Right ventricle myocardium inferior (tissue), 1 donor: Measurements from ENCODE around the gene COA1. TPM values are rescaled to one million over a fixed set of nuclear protein-coding genes. Genes with fewer than 3 reads are reported as not detected.
"Not testable (repeated sequence)": the region's sequence is repeated elsewhere in the genome, so short reads cannot be mapped to it uniquely, and the experiment has no call there.

Source experiments
- ATAC-seq: fragments of 200-7000 bp; cut with Tn5 transposase; one replicate; pipeline ENCODE4 v1.9.1; 2020; ENCODE audit warnings: mild to moderate bottlenecking, moderate library complexity
- DNase-seq: peaks from one replicate; pipeline ENCODE4 v3.0.0; 2021; ENCODE audit errors: missing footprints
- intact Hi-C: fragments of 100-400 bp; cut with DNase I; formaldehyde crosslinking; loops from one replicate; pipeline ENCODE4 v1.11.0; 2022
- total RNA-seq: library from RNA; stranded (reverse); fragmentation: NEBNext Ultra II Directional; extraction: Animal tissue kit (Norgen Biotek cat#: 25700); gene quantifications from one replicate; pipeline ENCODE4 v1.2.1, GENCODE V29; 2021
- donor health status: DM: no; HTN: yes; CAD: no; lungs with severe emphysema.

Gene COA1
- total RNA-seq, 1 donor from 2014 or later, result 66.7 TPM

DNA sequence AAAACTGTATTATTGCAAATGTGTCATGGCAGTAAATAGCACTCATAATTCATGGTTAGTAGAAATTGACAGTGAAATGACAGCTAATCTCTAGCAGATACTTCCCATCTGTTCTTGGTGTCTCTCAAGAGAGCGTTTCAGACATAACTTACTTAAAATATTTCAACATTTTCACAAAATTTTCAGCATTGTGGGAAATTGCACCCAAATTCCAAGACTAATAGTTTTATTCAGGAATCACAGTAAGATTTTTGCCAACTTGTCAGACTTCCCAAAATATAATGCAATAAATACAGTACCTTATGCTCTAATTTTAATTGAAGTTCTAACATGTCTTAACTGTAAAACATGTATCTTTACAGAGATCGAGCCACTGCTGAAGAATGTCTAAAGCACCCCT is 105.2 kb downstream of the COA1 start:
- DNase-seq (no peak), ATAC-seq (no peak)
- intact Hi-C loops, result no loop called here

DNA sequence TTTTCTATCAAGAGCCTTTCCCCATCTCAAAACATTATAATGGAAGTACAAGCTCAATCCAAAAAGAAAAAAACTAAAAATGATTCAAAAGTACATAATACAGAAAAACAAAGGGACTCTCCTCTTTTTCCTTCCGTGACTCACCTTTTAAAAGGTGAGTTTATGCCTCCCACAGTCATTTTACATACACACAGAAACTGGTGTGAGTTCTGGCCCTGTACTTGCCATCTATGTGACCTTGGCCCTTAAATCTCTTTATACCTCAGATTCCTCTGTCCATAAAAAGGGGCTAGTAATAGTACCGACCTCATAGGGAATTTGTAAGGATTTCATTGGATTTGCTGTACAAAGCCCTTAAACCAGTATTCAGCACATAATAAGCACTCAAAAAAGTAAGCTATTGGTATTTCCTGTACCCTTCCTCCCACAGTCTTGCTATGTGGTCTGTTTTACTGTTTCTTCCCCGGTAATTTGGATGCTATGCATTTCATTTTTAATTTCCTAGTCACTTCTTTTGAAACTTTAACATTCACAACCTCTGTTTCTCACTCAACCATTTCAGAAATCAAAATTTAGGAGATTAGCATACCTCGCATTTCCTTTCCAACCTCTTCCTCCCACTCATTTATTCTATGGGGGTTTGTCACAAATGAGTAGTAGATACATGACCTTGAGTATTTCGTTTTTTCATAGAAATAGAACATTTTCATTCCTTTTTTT is 107.4 kb downstream of the COA1 start:
- ATAC-seq (no peak), DNase-seq (no peak)
- intact Hi-C loops, result no loop called here

DNA sequence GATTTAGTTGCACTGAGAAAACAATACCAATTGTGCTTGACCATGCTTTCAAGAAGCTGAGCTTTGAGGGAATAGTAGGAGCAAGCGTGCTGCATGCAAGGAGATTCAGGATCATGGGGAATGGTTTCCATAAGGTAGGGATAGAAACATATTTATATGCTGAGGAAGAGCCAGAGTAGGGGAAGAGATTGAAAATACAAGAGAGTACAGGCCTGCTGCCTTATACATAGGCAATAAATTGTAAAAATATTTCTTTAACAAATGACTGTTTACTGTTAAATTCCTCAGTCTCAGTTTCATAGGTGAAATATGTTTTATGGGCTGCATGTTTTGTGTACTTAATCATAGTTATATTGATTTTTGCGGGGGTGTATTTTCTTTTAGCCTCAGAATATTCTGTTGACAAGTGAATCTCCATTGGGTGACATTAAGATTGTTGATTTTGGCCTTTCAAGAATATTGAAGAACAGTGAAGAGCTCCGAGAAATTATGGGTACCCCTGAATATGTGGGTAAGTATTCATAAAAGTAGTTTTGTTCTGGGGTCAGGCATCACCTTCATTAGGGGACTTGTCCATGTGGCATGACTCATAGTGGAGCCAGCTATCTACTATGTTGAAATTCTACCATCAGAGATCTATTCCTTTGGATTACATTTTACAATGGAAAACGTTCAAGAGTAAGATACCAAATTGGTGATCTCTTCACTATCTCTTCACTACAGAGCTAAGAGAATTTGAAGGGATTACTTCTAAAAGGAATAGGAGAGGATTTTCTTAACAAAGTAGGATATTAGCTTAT is 109.9 kb downstream of the COA1 start:
- ATAC-seq, result no peak
- intact Hi-C loops, result no loop called here
- DNase-seq, result no peak

- intact Hi-C loops, result no loop called here
- DNase-seq, result no peak
- no peak for ATAC-seq
These were observed 111.2 kb downstream of the COA1 start for GRCh38 chr7:43618073-43618472.

- ATAC-seq (no peak), DNase-seq (no peak)
- intact Hi-C loops, result no loop called here
These were observed 112.3 kb downstream of the COA1 start for GRCh38 chr7:43616977-43617376.

- no peak for ATAC-seq
- no peak for DNase-seq
- intact Hi-C loops, result no loop called here
These were observed 113.7 kb downstream of the COA1 start for GRCh38 chr7:43615558-43616145.

- no peak for ATAC-seq
- intact Hi-C loops, result no loop called here
These were observed 116.4 kb downstream of the COA1 start for GRCh38 chr7:43612599-43613589.

DNA sequence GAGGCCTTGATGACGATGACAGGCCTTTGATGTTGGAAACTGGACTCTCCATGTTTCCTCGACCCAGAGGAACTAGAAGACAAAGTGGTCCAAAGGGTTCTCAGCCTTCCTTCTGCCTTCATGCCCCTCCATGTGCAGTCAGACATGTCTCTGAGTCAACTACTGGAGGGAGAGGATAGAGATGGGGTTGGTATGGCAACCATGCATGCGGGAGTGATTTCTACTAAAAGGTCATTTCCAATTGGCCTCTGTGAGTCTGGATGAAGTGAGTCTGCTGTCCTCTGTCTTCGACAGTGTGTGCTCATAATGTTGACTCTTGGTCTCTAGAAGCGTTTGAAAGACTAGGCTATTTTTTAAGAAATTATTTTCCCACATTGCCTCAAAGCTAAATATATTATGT is 117.2 kb downstream of the COA1 start:
- DNase-seq, result no peak
- intact Hi-C loops, result no loop called here
- no peak for ATAC-seq

More at GRCh38 chr7:43612599-43613589, 116.4 kb downstream of the COA1 start:
- DNase-seq, result no peak

- DNase-seq (no peak), ATAC-seq (no peak)
- intact Hi-C loops, result no loop called here
These were observed 120.2 kb downstream of the COA1 start for GRCh38 chr7:43609097-43609496.

GRCh38 chr7:43604251-43604650 is 125.1 kb downstream of the COA1 start:
- DNase-seq (no peak), ATAC-seq (no peak)
- intact Hi-C loops, result no loop called here

- ATAC-seq (no peak), DNase-seq (no peak)
- intact Hi-C loops, result no loop called here
These were observed 127.1 kb downstream of the COA1 start for GRCh38 chr7:43602256-43602655.

GRCh38 chr7:43600056-43600455 is 129.3 kb downstream of the COA1 start:
- intact Hi-C loops, result no loop called here
- ATAC-seq (no peak), DNase-seq (no peak)

- ATAC-seq, intact Hi-C loops, DNase-seq: not testable (repeated sequence)
These were observed 132.9 kb downstream of the COA1 start for GRCh38 chr7:43596426-43596825.

DNA sequence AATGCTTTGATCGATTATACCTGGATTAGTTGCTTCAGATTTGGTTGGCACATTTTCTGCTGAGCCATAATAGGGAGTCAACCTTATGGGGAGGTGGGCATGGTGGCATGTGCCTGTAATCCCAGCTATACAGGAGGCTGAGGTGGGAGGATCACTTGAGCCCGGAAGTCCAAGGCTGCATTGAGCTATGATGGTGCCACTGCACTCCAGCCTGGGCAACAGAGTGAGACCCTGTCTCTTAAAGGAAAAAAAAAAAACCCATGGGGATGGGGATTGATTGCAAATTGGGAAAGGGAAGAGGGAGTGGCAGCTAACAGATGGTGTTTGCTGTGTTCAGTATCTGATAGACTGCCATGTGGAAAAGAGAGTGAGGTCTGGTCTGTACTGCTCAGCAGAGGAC is 135.3 kb downstream of the COA1 start:
- no peak for ATAC-seq
- no peak for DNase-seq
- intact Hi-C loops, result no loop called here

DNA sequence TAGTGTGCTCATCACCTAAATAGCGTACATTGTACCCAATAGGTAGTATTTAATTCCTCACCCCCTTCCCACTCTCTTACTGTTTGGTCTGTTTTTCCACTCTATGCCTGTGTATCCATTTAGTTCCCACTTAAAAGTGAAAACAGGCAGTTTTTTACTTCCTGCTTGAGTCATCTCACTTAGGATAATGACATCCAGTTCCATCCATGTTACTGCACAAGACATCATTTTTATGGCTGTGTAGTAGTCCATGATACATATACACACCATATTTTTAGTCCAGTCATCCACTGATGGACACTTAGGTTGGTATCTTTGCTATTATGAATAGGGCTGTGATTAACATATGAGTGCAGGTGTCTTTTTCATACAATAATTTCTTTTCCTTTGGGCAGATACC is 136.3 kb downstream of the COA1 start:
- no peak for ATAC-seq
- intact Hi-C loops, result loop anchor here (1.0 kb wide), 1 partner anchor 9 kb away; no protein-coding TSS in a partner anchor
- no peak for DNase-seq

DNA sequence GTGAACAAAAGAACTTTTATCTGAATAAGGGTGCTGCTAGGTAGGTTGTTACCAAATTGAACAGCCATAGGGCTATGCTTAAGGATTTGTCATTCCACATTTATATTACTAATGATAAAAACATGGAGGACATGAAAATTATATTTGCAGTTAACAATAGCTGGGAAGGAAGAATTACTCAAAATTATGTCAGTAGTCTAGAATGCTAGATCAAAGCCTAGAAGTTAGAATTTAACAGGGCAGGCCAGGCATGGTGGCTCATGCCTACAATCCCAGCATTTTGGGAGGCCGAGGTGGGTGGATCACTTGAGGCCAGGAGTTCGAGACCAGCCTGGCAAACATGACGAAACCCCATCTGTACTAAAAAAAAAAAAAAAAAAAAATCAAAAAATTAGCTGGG is 137.0 kb downstream of the COA1 start:
- no peak for ATAC-seq
- intact Hi-C loops, result no loop called here

DNA sequence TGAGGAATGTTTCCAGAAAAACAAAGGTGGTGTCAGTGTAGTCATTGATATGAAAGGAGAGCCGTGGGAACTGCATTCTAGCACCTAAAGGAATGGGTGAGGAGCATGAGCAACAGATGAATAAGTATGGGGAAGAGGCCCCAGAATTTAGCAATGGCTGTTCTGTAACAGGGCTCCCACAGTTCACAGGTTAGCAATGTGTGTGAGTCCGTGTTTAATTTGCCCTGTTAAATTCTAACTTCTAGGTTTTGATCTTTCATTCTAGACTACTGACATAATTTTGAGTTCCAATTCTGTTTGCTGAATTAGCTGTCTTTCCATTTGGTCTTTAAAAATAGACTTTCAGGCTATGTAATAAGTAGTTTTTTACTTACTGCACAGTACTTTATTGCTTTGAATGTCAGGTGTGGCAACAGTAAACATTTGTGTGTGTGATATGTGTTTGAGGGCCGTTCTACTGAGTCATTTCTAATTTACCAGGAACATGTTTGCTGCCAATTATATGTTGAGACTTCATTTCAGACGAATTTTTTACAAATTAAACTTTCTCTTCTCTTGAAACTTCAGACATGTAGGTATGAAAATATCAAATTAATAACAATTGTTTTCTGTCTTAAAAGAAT is 137.7 kb downstream of the COA1 start:
- DNase-seq, result no peak
- intact Hi-C loops, result no loop called here
- ATAC-seq, result no peak

More for the DNA sequence above, 137.0 kb downstream of the COA1 start:
- no peak for DNase-seq

GRCh38 chr7:43590862-43591557 is 138.3 kb downstream of the COA1 start:
- no peak for DNase-seq
- no peak for ATAC-seq
- intact Hi-C loops, result no loop called here
